Measurements from ENCODE around the gene ZNF182. TPM values are rescaled to one million over a fixed set of nuclear protein-coding genes. Genes with fewer than 3 reads are reported as not detected.

Gene ZNF182
- total RNA-seq: 2.8 and 3.0 TPM in 2 replicates

GRCh38 chrX:48003758-48004457, at the start of gene ZNF182:
Gene ZNF182, minus strand, starts transcription at chrX:48003989. Its CDS starts 1,380 bp downstream, at chrX:48002609.

GRCh38 chrX:48006688-48007087, 2.9 kb upstream of the ZNF182 start, which contains the start of gene SPACA5:
Gene SPACA5, plus strand, starts transcription at chrX:48006988. Its CDS starts 815 bp downstream, at chrX:48007803.

Other genes starting within 250 kb of the ZNF182 start
- 3.7 and 5.7 TPM in 2 replicates for gene ZNF81, start 167.1 kb downstream of the ZNF182 start, total RNA-seq
- gene SPACA5, start 3.0 kb upstream of the ZNF182 start, total RNA-seq: not detected in 2 replicates
- 1.7 and 2.1 TPM in 2 replicates for gene ZNF630, start 67.7 kb upstream of the ZNF182 start, total RNA-seq
- not detected in 2 replicates for gene SPACA5B, start 126.6 kb upstream of the ZNF182 start, total RNA-seq
- gene SSX5, start 192.8 kb upstream of the ZNF182 start, total RNA-seq: not detected in 2 replicates

Measured in smooth muscle cell of bladder (primary cell).